Tibial artery (tissue), 4 donors: ENCODE data around the gene PARP11.

Experiments used
- DNase-seq, 2 donors: peaks; one replicate each; pipeline ENCODE4 v3.0.0-alpha.2; 2019
- H3K27ac ChIP-seq, 2 donors: fragments of 200-600 bp; sonication (generic) in 1 of 2; 1 replicate in 1 of 2; 2 replicates in 1 of 2; pipeline ENCODE4 v1.5.1; 2018 to 2019; ENCODE audit warnings: mild to moderate bottlenecking in 1 of 2
- H3K27me3 ChIP-seq, 2 donors: fragments of 200-600 bp; sonication (generic) in 1 of 2; one replicate each; pipeline versions ENCODE4 v1.5.1 to v1.6.0; 2016 to 2019
- H3K36me3 ChIP-seq, 3 donors: fragments of 200-600 bp; sonication (generic) in 2 of 3; one replicate each; pipeline ENCODE4 v1.5.1; 2016 to 2019; ENCODE audit warnings: mild to moderate bottlenecking in 2 of 3
- H3K4me1 ChIP-seq, 4 donors: fragments of 200-600 bp; sonication (generic) in 2 of 4; 1 replicate in 3 of 4; 2 replicates in 1 of 4; pipeline ENCODE4 v1.5.1; 2016 to 2019
- H3K4me3 ChIP-seq, 2 donors: fragments of 200-600 bp; sonication (generic) in 1 of 2; 1 replicate in 1 of 2; 2 replicates in 1 of 2; pipeline ENCODE4 v1.5.1; 2018 to 2019; ENCODE audit warnings: mild to moderate bottlenecking in 2 of 2
- H3K9me3 ChIP-seq, 3 donors: fragments of 200-600 bp; sonication (generic) in 1 of 3; one replicate each; pipeline ENCODE4 v1.5.1; 2016 to 2019
- intact Hi-C: fragments of 100-400 bp; cut with DNase I; formaldehyde crosslinking; loops from one replicate; pipeline ENCODE4 v1.15.0; 2023; ENCODE audit warnings: low total_unique reads
- TF ChIP-seq, protein P1 (sequence below), 2 experiments: fragments of 200-600 bp in 1 of 2; fragments of 450-650 bp in 1 of 2; IDR thresholded peaks; one replicate each; pipeline ENCODE4 v1.5.1; 2017 to 2019; ENCODE audit warnings: antibody characterized with exemption in 2 of 2, mild to moderate bottlenecking in 1 of 2, moderate library complexity in 1 of 2

PARP11 gene

DNA sequence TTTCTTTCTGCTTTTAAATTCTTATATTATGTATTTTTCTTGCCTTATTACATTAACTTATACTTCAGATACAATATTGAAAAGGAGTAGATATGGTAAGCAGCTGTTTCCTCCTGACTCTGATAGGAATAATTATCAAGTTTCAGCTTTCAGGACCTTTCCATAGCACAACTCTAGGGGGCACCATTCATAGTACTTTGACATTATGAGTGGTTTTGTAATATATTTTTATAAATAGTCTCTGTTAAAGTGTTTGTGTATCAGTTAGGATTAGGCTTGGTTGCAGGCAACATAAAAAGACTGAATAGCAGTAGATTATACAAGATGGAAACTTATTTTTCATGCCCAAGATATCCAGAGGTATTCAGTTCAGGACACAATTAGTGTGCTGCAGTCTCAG lies 27.9 kb upstream of the PARP11 start:
- intact Hi-C loops: no loop called here
- no peak for DNase-seq
- Histone ChIP-seq H3K9me3 (no peaks in the 10 kb centered on the region), H3K27me3 (peaks cover 0 to 9% of the 10 kb centered on the region in 2 donors), H3K4me3 (no peak overlapping the region), H3K4me1 (no peaks in the 10 kb centered on the region), H3K36me3 (no peaks in the 10 kb centered on the region), H3K27ac (no peak overlapping the region)
- TF ChIP-seq, protein P1, sequence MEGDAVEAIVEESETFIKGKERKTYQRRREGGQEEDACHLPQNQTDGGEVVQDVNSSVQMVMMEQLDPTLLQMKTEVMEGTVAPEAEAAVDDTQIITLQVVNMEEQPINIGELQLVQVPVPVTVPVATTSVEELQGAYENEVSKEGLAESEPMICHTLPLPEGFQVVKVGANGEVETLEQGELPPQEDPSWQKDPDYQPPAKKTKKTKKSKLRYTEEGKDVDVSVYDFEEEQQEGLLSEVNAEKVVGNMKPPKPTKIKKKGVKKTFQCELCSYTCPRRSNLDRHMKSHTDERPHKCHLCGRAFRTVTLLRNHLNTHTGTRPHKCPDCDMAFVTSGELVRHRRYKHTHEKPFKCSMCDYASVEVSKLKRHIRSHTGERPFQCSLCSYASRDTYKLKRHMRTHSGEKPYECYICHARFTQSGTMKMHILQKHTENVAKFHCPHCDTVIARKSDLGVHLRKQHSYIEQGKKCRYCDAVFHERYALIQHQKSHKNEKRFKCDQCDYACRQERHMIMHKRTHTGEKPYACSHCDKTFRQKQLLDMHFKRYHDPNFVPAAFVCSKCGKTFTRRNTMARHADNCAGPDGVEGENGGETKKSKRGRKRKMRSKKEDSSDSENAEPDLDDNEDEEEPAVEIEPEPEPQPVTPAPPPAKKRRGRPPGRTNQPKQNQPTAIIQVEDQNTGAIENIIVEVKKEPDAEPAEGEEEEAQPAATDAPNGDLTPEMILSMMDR (IDR thresholded peaks at IDR 0.05): no peak

DNA sequence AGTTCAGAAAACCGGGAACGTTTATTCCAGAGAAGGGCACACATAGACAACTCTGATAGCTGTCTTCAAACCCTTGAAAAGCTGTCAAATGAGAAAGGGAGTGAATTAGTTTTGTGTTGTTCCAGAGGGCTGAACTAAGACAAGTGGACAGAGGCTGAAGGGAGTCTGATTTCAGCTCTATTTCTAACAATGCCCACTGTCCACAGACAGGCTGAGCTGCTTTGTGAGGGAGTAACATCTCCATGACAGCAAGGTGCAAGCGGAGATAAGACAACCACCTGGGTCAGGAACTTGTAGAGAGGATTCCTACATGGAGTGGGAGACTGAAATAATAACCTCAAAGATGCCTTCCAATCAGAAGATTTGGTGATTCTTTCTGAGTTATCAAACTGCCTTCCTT lies 25.6 kb upstream of the PARP11 start:
- intact Hi-C loops: no loop called here
- TF ChIP-seq, protein P1 (IDR thresholded peaks at IDR 0.05): no peak
- Histone ChIP-seq H3K4me1 (no peaks in the 10 kb centered on the region), H3K36me3 (no peaks in the 10 kb centered on the region), H3K27ac (no peak overlapping the region), H3K4me3 (no peak overlapping the region), H3K9me3 (no peaks in the 10 kb centered on the region), H3K27me3 (peaks cover 0 to 11% of the 10 kb centered on the region in 2 donors)
- no peak for DNase-seq

DNA sequence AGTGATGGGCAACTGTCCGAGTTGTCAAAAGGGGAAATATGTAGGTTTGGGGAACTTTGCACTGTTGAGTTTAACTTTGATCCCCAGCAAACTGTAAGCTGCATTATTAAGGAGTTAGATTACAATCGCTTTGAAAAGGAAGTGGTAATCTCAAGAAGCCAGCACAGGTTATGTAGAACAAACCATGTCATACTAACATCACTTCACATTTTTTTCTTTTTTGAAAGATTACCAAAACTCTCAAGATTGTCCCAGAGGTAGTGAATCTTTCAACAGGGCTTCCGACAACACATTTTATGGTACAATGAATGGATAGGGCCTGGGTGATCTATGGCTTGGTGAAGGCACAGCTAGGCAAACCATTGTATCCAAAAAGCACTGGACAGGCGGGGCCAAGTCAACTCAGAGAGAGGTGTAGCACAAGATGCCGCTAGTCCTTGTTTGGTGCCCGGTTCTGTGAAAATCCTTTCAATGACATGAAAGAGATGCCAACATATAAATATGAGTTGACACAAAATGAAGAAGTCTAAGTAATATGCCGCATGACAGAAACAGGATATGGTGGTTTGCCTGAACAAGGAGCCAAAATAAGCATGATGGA lies 24.3 kb upstream of the PARP11 start:
- Histone ChIP-seq H3K27ac (no peak overlapping the region), H3K4me1 (no peaks in the 10 kb centered on the region), H3K27me3 (peaks cover 0 to 15% of the 10 kb centered on the region in 2 donors), H3K9me3 (no peaks in the 10 kb centered on the region), H3K4me3 (no peak overlapping the region), H3K36me3 (no peaks in the 10 kb centered on the region)
- intact Hi-C loops: no loop called here
- TF ChIP-seq, protein P1 (IDR thresholded peaks at IDR 0.05): no peak
- no peak for DNase-seq

DNA sequence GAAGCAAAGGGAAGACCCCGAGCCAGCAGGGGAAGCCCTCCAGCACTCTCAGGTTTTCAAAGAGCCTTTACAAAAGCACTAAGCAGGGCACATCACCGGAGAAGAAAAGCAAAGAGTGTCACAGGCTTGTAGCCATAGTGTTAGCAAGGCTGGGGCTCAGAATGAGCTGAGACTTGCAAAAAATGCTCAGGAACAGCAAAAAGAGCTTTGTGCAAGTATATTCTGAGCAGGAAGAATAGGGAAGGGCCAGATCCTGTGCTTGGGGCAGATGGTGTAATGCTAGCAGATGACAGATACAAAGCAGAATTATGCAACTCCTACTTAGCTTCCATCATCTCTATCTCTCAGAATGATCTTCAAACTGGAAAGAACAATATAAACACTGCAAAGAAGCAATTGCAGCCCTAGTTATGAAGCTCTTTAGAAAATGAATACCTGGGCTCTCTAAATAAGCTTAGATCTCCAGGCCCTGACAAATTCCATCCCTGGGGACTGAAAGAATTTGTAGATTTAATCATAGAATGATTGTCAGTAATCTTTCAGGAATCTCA lies 23.7 kb upstream of the PARP11 start:
- no peak overlapping the region for H3K27ac ChIP-seq
- H3K27me3 ChIP-seq: peaks cover 0 to 15% of the 10 kb centered on the region in 2 donors
- DNase-seq: peak in 1 of 2 donors; percentile 32
- no peaks in the 10 kb centered on the region for H3K36me3 ChIP-seq
- H3K4me1 ChIP-seq: no peaks in the 10 kb centered on the region
- intact Hi-C loops: no loop called here
- H3K4me3 ChIP-seq: no peak overlapping the region
- TF ChIP-seq, protein P1 (IDR thresholded peaks at IDR 0.05): no peak
- H3K9me3 ChIP-seq: no peaks in the 10 kb centered on the region

DNA sequence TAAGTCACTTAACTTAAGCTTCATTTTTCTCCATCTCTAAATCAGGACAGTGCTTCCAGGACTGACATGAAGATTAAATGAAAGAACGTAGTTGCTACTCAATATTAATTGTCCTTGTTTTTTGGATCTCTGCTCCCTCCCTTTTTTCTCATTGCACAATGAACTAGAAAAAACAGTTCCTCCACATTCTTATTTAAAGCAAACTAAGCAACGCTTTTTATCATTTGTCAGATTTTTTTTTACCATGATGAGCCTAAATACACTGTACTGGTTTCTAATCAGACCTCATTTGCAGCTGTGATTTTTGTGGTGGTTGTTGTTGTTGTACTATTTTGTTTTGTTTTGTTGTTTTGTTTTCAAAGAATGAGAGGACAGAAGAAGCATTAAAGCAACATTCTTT lies 23.2 kb upstream of the PARP11 start:
- Histone ChIP-seq H3K9me3 (no peaks in the 10 kb centered on the region), H3K27ac (no peak overlapping the region), H3K4me3 (no peak overlapping the region), H3K36me3 (no peaks in the 10 kb centered on the region), H3K27me3 (peaks cover 0 to 15% of the 10 kb centered on the region in 2 donors), H3K4me1 (no peaks in the 10 kb centered on the region)
- DNase-seq: no peak
- TF ChIP-seq, protein P1 (IDR thresholded peaks at IDR 0.05): no peak
- intact Hi-C loops: no loop called here
